Measurements from ENCODE around the gene AMIGO2.
"Not testable (repeated sequence)": the region's sequence is repeated elsewhere in the genome, so short reads cannot be mapped to it uniquely, and the experiment has no call there.

Gene AMIGO2

DNA sequence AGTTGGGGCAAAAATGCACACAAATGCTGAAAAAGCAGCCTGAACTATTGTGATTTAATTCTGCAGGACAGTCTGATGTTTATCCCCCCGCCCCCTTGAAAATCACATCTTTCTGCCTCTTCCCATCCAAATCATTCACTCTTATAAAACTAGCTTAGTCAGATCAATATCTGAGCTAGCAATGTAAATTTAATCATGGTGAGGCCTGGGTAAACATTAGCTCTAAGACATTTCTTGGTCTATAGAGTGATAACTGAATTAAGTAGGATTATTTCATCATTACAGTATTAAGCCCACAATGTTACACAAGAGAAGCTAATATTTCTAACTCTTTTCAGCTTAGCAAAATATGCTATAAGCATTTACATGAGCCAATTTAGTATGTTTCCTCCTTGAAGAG lies 9.4 kb downstream of the AMIGO2 start:
- DNase-seq, result no peak

DNA sequence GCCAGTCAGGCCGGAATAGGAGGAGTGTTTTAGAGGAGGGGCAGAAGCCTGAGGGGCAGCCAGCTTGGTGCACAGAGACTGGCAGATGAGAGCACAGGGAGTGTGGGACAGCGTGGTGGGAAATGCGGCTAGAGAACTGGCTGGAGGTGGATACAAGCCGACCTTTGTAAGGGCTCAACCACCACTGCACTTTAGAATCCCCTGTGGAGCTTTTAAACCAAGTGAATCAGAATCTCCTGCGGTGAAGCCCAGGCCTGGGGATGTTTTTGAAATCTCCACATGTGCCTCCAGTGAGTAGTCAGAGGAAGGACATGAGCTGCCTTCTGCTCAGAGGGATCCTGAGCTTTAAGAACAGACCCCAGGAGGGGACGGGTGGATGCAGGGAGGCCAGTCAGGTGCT lies 11.2 kb downstream of the AMIGO2 start:
- DNase-seq, result peak; percentile 31

DNA sequence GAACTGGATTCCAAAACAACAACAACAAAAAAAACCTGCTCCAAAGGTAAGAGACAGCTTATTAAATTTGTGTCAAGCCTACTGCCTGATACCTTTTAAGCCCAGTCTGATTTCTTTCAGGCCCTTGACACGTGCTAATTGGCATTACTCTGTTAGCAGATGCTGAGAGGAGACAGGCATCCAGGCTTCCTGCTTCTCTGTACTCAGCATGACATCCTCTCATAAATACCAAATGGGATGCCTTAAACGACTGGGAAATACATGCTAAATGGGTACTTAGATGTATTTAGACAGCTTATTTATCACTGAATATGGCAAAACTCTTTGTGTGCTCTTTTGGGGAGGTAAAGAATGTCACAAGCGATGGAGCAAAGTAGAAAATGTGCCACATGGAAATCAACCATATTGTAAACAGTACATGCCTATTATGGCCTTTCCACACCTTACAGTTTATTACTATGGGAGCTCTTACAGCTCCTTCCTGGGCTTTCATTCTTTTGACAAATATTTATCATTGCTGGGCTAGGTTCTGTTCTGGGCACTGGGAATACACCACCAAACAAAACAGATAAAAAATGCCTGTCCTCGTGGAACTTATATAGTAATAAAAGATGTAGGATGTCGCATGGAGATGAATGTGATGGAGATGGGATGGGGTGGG lies 11.9 kb downstream of the AMIGO2 start:
- DNase-seq, result no peak

DNA sequence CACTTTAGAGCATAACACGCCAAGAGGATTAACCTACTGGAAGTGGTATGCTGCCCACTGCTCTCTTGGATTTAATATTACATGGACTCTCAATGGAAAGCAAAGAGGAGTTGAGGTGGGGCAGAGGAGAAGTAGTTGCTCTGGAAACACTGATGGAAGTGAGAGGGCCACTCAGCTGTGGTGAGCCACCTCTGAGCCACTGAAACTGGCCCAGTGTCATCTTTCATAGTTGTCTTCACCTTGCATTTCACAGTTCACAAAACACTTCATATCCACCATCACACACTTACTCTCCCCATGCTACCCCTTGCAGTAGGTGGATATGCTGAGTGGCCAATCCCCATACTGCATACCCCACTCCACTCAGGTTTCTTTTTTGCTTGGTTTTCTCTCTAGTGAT lies 12.6 kb downstream of the AMIGO2 start:
- no peak for DNase-seq

DNA sequence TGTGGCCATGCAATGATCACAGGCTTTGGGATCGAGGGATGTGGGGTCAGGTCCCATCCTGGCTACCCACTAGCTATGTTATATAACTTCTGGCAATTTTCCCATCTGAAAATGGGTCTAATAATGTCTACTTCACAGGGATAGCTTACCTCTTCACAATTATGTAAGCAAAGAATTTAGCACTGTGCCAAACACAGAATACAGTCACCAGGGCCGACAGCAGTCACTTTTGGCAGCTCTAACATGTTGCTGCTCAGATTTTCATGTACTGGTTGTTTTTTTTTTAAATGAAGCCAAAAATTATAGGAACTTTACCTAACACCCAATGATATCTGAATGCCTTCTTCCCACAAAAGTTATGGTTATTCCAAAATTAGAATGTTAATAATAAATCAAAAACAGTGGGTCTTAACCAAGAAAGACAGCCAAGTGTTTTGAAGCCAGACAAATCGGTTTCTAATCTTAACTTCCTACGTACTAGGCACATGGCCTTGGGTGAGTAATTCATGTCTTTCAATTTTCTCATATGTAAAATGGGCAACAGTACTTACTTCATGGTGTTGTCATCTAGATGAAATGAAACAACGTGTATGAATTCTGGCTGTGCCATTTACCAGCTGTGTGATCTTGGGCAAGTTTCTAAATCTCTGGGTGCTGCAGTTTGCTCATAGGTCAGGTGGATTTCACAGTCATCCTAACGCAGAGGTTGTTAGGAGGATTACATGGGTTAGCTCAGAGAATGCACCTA lies 13.3 kb downstream of the AMIGO2 start:
- no peak for DNase-seq

DNA sequence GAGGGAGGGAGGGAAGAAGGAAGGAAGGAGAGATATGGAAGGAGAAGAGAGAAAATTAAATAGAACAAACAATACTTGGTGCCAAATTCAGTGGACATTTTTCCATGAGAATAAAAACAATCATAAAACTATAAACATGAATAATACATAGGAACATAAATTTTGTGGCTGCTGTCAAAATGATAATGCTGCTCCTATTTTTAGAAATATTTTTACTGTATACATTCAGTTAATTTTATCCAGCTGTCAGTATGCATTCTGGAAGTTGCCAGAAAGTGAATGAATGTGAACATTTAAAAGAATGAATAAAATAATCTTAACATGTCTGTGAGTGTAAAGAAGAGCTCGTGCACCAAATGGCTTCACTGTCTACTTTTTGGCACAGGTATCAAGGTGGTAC lies 14.2 kb downstream of the AMIGO2 start:
- DNase-seq, result no peak

DNA sequence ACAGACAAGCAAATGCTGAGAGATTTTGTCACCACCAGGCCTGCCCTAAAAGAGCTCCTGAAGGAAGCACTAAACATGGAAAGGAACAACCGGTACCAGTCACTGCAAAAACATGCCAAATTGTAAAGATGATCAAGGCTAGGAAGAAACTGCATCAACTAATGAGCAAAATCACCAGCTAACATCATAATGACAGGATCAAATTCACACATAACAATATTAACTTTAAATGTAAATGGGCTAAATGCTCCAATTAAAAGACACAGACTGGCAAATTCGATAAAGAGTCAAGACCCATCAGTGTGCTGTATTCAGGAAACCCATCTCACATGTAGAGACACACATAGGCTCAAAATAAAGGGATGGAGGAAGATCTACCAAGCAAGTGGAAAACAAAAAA lies 21.1 kb downstream of the AMIGO2 start:
- DNase-seq, result not testable (repeated sequence)

DNA sequence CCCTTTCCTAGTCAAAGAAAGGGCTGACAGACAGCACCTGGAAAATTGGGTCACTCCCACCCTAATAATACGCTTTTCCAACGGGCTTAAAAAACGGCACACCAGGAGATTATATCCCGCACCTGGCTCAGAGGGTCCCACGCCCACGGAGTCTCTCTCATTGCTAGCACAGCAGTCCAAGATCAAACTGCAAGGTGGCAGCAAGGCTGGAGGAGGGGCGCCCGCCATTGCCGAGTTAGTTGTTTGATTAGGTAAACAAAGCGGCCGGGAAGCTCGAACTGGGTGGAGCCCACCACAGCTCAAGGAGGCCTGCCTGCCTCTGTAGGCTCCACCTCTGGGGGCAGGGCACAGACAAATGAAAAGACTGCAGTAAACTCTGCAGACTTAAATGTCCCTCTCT lies 22.8 kb downstream of the AMIGO2 start:
- not testable (repeated sequence) for DNase-seq

DNA sequence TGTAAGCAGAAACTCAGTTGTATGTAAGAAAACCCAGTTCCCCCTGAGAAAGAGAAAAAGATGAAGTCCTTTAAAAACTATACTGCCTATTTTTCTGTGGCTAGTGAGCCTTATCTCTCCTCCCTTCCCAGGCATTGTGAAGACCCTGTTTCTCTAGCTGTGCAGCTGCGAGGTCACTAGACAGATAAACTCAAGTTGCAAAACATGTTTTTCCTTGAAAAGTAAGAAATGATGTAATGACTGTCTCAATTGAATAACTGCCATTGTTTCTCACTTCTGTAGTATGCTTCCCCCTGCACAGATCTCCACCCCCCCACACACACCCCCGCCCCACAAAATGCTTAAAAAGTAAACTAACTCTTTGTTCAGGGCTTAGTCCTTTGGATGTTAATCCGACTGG lies 23.9 kb downstream of the AMIGO2 start:
- not testable (repeated sequence) for DNase-seq

DNA sequence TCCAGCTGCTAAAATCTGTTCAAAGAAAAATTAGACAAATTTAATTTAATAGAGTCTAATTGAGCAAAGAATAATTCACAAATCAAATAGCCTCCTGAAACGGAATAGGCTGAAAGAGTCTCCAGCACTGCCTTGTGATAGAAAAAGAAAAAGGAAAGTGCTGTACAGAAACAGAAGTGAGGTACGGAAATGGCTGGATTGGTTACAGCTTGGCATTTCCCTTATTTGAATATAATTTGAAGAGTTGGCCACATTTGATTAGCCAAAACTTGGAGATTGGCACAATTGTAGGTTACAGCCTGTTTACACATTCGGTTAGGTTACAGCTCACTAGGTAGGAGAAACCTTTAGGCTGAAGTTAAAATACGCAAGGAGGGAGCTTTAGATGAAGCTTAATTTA lies 25.1 kb downstream of the AMIGO2 start:
- DNase-seq, result no peak

DNA sequence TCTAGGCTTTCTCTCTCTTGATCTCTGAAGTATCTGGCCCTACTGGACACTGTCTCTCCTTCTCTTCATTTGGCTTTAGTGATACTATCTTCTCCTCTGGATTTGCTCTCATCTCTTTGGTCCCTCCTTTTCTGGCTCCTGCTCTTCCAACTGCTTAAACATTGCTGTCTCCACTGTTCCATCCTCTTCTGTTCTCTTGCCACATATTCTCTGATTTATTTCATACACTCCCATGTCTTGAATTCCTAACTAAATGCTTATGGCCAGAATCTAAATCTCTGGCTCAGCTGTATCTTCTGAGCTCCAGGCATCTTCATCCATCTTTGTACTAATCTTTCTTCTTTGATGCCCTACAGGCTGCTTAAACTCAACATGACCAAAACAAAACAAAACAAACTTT lies 25.8 kb downstream of the AMIGO2 start:
- DNase-seq, result no peak

DNA sequence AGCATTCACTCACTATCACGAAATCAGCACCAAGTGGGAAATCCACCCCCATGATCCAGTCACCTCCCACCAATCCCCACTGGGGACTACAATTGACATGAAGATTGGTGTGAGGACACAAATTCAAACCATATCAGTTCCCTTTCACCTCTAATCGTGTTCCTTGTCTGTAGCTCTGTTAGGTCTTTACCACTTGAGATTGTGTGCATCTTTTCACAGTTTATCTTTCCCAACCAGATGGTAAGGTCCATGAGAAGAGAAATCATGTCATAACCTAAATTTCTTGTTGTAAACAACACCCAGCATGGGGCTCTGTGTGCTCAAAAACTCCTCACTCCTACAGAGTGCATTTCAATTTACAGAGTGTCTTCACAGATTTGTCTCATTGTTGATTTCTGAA lies 27.5 kb downstream of the AMIGO2 start:
- no peak for DNase-seq

DNA sequence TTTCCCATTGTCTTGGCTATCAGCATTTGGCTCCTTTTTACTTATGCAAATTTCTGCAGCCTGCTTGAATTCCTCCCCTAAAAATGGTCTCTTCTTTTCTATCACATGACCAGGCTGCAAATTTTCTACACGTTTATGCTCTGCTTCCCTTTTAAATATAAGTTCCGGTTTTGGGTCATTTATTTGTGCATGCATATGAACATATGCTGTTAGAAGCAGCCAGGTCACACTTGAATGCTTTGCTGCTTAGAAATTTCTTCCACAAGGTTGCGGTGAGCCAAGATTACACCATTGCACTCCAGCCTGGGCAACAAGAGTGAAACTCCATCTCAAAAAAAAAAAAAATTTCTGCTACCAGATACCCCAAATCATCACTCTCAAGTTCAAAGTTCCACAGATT lies 28.5 kb downstream of the AMIGO2 start:
- not testable (repeated sequence) for DNase-seq

DNA sequence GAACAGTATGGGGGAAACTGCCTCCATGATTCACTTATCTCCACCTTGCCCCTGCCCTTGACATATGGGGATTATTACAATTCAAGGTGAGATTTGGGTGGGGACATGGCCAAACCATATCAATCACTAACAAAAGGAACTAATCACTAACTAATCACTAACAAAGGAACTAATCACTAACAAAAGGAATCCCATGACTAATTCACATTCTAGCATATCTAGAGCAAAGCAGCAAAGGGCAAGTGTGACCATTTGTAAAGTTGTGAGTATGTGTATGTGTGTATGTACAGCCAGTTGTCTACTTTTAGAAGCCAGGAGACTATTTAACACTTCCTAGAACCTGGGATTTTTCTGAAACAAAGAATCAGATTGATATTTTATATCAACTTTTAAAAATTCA lies 31.2 kb downstream of the AMIGO2 start:
- no peak for DNase-seq

DNA sequence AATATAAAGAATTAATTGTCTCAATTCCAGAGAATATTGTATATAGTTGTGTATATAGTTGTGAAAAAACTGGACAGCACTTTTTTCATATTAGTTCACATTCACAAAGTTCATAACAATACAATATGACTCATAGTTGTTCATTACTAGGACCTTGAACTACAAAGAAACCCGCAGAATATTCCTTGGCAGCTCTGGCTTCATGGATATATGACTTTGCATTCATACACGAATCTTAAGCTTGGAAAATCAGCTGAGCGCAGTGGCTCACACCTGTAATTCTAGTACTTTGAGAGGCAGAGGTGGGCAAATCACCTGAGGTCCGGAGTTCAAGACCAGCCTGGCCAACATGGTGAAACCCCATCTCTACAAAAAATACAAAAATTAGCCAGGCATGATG lies 38.4 kb downstream of the AMIGO2 start:
- DNase-seq, result no peak

DNA sequence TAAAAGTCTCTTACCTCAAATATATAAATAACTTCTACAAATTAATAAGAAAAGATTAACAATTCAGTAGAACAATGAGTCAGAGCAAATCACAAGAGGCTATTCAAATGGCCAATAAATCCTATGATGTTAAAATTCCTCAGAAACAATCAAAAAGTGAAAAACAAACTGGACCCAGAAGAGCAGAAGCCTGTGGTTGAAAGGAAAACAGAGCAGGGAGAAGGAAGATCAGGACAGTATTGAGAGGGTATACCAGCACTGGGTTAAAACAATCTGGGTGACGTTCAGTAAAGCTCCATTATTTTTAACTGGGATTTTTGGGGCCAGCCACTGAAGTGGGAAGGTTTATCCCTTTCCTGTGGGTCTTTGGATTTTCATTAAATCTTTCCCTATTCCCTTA lies 40.0 kb downstream of the AMIGO2 start:
- DNase-seq, result no peak

DNA sequence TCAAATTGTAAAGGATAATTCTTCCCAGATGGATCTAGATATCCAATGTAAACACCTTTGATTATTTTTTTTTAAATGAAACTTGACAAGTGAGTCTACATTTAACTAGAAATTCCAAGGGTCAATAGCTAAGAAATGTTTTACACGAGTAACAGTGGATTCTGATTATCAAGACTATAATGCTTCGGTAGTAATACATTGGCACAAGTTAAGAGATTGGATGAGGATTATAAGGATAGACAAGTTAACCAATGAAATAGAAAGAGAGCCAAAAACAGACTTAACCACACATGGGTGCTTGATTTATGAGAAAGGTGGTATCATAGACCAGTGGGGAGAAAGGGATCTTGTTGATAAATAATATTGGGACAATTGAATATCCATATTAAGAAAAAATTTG lies 40.7 kb downstream of the AMIGO2 start:
- no peak for DNase-seq

DNA sequence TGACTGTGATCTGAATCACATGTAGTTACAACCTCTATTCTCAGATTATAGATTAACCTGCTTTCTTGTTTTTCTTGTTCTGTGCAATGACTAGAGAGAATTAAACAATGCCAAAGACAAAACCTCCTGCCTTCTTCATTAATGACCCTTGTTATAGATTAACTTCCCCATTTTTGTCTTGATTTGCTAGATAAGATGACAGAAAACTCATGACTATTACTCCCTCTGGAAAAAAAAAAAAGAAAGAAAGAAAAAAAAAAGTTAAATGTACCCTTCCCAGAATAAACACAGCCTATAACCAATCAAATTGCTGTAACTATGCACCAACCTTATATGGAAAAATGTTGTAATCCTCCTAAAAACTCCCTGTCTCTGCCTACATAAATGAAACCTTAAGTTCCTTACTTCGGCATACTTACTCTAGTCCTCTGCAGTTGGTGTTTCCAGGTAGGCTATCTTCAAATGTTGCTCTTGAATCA lies 41.5 kb downstream of the AMIGO2 start:
- DNase-seq, result no peak

DNA sequence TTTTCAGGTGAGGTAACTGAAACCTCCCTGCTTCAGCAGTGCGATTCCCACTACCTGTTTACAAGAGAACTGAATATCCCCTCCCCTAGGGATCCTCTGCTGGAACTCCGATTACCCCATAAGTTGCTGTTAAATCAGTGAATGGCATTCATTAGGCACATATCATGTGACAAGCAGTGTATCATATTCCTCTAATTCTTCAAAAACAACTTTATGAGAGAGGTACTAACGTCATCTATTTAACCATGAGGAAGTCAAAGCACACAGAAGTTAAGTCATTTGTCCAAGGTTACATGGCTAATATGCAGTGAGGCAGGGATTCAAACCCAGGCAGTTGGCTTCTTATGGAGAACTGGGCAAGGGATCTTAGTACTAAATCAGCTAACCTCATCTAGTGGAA lies 44.3 kb downstream of the AMIGO2 start:
- DNase-seq, result no peak

DNA sequence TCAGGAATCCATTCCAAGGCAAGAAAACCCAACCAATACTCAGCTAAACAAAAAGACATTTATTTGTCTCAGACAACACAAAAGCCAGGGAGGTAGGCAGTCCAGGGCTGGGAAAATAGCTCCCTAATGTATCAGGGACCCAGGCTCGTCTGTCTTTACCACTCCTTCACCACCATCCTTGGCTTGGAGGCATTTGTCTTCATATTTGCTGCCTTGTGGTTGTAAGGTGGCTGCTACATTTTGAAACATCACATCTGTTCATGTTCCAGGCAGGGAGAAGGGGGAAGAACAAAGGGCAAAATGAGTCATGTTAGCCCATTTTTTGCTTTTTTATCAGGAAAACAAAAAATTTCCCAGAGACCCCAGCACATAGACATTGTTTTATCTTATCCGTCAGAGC lies 45.1 kb downstream of the AMIGO2 start:
- DNase-seq, result no peak

DNA sequence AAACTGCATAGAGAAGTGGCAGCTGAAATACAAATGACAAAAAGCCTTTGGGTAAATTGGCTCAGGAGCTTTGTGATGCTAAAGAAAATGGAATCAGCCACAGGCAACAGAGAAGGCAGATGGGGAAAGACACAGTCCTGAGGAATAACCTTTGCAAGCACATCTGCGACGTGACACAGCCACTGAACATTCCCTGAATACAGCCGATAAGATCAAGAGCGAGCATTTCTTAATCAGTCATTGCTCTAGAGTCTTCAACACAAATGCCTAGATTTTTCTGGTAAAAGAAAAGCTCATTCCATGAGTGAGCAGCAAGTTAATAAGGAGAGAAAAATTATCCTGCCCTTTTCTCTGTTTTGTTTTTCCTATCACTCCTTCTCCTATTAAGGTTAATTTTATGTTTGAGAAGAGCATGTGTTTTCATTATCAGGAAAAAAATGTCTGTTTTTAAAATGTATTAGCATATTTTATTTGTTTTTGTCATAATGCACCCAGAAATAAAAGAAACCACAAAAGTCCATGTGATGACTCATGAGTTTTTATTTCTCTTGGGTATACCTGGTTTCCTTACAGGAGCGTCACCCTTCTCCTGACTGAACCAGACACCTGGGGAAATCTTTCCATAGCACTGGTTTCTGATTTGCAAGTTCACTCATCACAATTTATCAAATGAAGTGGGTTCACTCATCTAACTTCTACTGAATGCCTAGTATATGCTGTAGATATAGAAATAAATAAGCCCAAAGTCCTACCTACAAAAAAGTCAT lies 45.8 kb downstream of the AMIGO2 start:
- no peak for DNase-seq

DNA sequence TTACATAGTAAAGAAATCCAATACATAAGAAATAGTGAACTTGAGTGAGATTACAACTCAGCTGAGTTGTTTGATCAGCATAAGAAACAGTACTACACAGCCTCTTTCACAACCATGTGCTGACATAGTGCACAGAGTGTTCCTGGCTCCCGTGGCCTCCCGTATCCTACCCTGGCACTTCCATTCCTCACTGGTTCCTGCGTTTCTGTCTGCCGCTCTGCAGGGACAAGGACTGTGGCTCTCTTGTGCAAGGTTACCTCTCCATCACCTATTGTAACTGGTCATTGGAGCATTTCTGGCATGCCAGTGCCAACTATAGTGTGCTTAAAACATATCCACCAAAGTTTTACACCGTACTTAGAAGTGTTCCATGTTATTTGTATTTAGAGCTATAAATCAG lies 46.7 kb downstream of the AMIGO2 start:
- DNase-seq, result no peak

DNA sequence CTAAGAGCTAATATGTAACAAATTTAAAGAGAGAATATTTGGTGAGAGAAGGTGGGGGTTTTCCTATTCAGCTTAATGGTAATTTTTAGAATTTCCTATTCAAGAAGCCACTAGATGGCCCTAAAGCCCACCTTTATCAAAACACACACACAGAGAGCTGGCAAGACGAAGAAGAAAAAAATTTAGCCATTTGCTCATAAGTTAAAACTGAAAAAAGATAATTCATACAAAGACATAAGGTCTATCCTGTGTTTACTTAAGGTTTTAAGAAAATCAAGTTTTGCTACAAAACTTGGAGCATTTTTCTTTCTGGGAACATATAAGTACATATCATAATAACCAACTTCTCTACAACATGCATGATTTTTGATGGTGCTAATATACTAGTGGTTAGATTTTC lies 47.1 kb downstream of the AMIGO2 start:
- DNase-seq, result no peak

DNA sequence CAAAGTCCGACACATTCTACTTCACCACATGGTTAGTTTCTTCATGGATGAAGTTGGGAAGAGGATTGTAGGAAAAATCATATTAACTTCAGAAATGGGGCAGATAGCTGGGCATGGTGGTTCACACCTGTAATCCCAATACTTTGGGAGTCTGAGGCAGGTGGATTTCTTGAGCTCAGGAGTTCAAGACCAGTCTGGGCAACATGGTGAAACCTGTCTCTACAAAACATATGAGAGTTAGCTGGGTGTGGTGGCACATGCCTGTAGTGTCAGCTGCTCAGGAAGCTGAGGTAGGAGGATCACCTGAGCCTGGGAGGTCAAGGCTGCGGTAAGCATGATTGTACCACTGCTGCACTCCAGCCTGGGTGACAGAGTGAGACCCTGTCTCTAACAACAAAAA lies 49.9 kb downstream of the AMIGO2 start:
- DNase-seq, result no peak
